Keratinocyte (primary cell): ENCODE measurements around the gene SPOP. TPM values are rescaled to one million over a fixed set of nuclear protein-coding genes. Genes with fewer than 3 reads are reported as not detected.

Experiments used
- DNase-seq: peaks from one replicate; pipeline ENCODE4 v3.0.0-alpha.2; 2011; ENCODE audit warnings: low read depth, missing footprints, low spot score
- FAIRE-seq: peaks from 2 replicates; lab custom pipeline; 2011; peaks lifted over from hg19 to GRCh38; lab: Jason Lieb, UNC
- H2AFZ ChIP-seq: 2 replicates; pipeline ENCODE4 v1.6.0; 2012; ENCODE audit warnings: low read length, control low read depth, inconsistent platforms; ENCODE audit not compliant: control insufficient read depth
- H3K27ac ChIP-seq: 2 replicates; pipeline ENCODE4 v1.5.1; 2011; ENCODE audit warnings: low read length; ENCODE audit not compliant: control insufficient read depth, insufficient read depth
- H3K27me3 ChIP-seq: 3 replicates; pipeline ENCODE4 v1.6.0; 2011; ENCODE audit warnings: low read length; ENCODE audit not compliant: control insufficient read depth, insufficient read depth; ENCODE audit errors: extremely low read depth
- H3K36me3 ChIP-seq, 2 experiments: 2 replicates in 1 of 2; 3 replicates in 1 of 2; pipeline ENCODE4 v1.5.1; 2011; ENCODE audit warnings: low read length in 2 of 2, mild to moderate bottlenecking in 1 of 2; ENCODE audit not compliant: control insufficient read depth in 2 of 2, insufficient read depth in 2 of 2; ENCODE audit errors: extremely low read depth in 1 of 2
- H3K4me1 ChIP-seq: 3 replicates; pipeline ENCODE4 v1.5.1; 2011; ENCODE audit warnings: low read length; ENCODE audit not compliant: control insufficient read depth, insufficient read depth; ENCODE audit errors: extremely low read depth
- H3K4me2 ChIP-seq: 3 replicates; pipeline ENCODE4 v1.6.0; 2011; ENCODE audit warnings: low read depth, low read length; ENCODE audit not compliant: control insufficient read depth, insufficient read depth; ENCODE audit errors: extremely low read depth
- H3K4me3 ChIP-seq, 3 experiments: fragments of 200-600 bp in 1 of 3; sonication (generic) in 1 of 3; 2 replicates in 2 of 3; 3 replicates in 1 of 3; pipeline ENCODE4 v1.5.1; 2011 to 2016; ENCODE audit warnings: low read length in 3 of 3, mild to moderate bottlenecking in 3 of 3, control low read depth in 2 of 3, inconsistent platforms in 1 of 3, low read depth in 1 of 3, mixed read lengths in 1 of 3, mixed run types in 1 of 3, moderate library complexity in 1 of 3; ENCODE audit not compliant: control insufficient read depth in 2 of 3, insufficient read depth in 2 of 3; ENCODE audit errors: extremely low read depth in 1 of 3
- H3K79me2 ChIP-seq: 2 replicates; pipeline ENCODE4 v1.6.0; 2012; ENCODE audit warnings: low read length; ENCODE audit not compliant: control insufficient read depth, insufficient read depth
- H3K9ac ChIP-seq: 3 replicates; pipeline ENCODE4 v1.6.0; 2011; ENCODE audit warnings: low read length; ENCODE audit not compliant: control insufficient read depth, insufficient read depth; ENCODE audit errors: extremely low read depth
- H3K9me1 ChIP-seq: 3 replicates; pipeline ENCODE4 v1.6.0; 2011; ENCODE audit warnings: low read length; ENCODE audit not compliant: control insufficient read depth, insufficient read depth; ENCODE audit errors: extremely low read depth
- H3K9me3 ChIP-seq: 2 replicates; pipeline ENCODE4 v1.5.1; 2012; ENCODE audit warnings: low read depth, low read length; ENCODE audit not compliant: control insufficient read depth
- H4K20me1 ChIP-seq: 3 replicates; pipeline ENCODE4 v1.6.0; 2011; ENCODE audit warnings: low read length; ENCODE audit not compliant: control insufficient read depth, insufficient read depth; ENCODE audit errors: extremely low read depth
- EZH2 ChIP-seq: IDR thresholded peaks from one replicate; pipeline ENCODE4 v1.6.1; 2012; ENCODE audit warnings: inconsistent platforms, mild to moderate bottlenecking, low read length, moderate library complexity
- dilution Hi-C: fragments of 300-500 bp; cut with MboI; formaldehyde crosslinking; loops from one replicate; pipeline ENCODE4 v1.7.0; 2020; ENCODE audit warnings: low sequenced_read_pairs; ENCODE audit not compliant: extremely low pct_ligation_motif_present
- polyA plus RNA-seq, 5 experiments: library from polyadenylated mRNA; depleted of rRNA in 3 of 5; stranded (reverse) in 3 of 5; stranded (forward) in 1 of 5; unstranded in 1 of 5; fragments of >200 nt; gene quantifications; 1 replicate in 1 of 5; 2 replicates in 3 of 5; 3 replicates in 1 of 5; pipeline versions ENCODE4 v1.2.1 to v1.2.3, GENCODE V29; 2011 to 2012; ENCODE audit warnings: missing spikeins in 2 of 5, low read depth in 1 of 5, low replicate concordance in 1 of 5
- TF ChIP-seq, protein P1 (sequence below), 3 experiments: IDR thresholded peaks in 1 of 3; conservative IDR thresholded peaks in 1 of 3; optimal IDR thresholded peaks in 1 of 3; 2 replicates in 2 of 3; 3 replicates in 1 of 3; pipeline versions ENCODE3 to v1.5.1; 2011; ENCODE audit warnings: low read length in 3 of 3, mild to moderate bottlenecking in 3 of 3, moderate library complexity in 2 of 3, control low read depth in 1 of 3, inconsistent platforms in 1 of 3; ENCODE audit not compliant: insufficient read depth in 2 of 3; ENCODE audit errors: extremely low read depth in 1 of 3

Gene SPOP
- polyA plus RNA-seq, 1 donor (not counting 4 experiments of a cell fraction or from before 2014, with no cell fraction given): 27.5 TPM

DNA sequence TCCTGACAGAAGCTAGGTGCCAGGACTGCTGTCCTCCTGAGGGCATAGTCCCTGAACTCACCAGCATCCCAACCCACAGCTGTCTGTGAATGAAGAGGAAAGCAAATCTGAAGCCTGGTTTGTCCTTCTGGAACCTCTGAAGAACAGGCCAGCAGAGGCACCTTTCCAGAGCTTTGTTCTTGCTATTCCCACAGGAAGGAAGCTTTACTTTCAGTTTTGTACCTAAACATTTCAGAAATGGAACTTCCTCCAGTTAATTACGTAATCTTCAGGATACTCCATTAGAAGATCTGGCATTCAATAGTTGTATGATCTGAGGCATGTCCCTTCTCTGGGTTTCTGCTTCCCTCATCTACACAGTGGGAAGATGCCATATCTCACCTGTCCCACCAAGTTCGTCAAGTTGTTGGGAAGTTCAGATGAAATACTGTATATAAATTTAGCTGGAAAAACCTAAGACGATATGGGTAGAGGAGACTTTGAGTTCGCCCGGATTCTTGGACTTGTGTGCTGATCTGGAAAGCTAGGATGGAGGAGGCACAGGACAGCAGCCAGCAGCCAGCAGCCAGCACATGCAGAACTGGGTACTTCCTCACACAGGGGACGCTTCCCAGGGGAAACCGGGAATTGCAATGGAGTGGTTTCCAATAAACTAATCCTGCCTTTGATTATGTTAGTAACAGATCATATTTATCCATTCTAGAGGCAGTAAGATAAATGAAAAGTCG, 79.8 kb downstream of the SPOP start:
- peaks cover 7% of the 10 kb centered on the region for H3K4me1 ChIP-seq
- H3K9me3 ChIP-seq: no peaks in the 10 kb centered on the region
- H4K20me1 ChIP-seq: no peaks in the 10 kb centered on the region
- no peak for TF ChIP-seq EZH2
- TF ChIP-seq, protein P1, sequence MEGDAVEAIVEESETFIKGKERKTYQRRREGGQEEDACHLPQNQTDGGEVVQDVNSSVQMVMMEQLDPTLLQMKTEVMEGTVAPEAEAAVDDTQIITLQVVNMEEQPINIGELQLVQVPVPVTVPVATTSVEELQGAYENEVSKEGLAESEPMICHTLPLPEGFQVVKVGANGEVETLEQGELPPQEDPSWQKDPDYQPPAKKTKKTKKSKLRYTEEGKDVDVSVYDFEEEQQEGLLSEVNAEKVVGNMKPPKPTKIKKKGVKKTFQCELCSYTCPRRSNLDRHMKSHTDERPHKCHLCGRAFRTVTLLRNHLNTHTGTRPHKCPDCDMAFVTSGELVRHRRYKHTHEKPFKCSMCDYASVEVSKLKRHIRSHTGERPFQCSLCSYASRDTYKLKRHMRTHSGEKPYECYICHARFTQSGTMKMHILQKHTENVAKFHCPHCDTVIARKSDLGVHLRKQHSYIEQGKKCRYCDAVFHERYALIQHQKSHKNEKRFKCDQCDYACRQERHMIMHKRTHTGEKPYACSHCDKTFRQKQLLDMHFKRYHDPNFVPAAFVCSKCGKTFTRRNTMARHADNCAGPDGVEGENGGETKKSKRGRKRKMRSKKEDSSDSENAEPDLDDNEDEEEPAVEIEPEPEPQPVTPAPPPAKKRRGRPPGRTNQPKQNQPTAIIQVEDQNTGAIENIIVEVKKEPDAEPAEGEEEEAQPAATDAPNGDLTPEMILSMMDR (optimal IDR thresholded peaks at IDR 0.05 in 1 of 3, IDR thresholded peaks at IDR 0.05 in 1 of 3, conservative IDR thresholded peaks at IDR 0.05 in 1 of 3; ENCODE audit: extremely low read depth in 1 of 3, insufficient read depth in 2 of 3, low read length in 3 of 3): no peak
- no peak overlapping the region for H3K27ac ChIP-seq
- H3K27me3 ChIP-seq: no peaks in the 10 kb centered on the region
- no peak for FAIRE-seq
- dilution Hi-C loops: no loop called here
- H2AFZ ChIP-seq: no peak overlapping the region
- no peaks in the 10 kb centered on the region for H3K9me1 ChIP-seq
- H3K4me3 ChIP-seq: no peak overlapping the region
- H3K4me2 ChIP-seq: no peak overlapping the region
- no peaks in the 10 kb centered on the region for H3K79me2 ChIP-seq
- H3K36me3 ChIP-seq: peaks cover 10 to 15% of the 10 kb centered on the region in 2 experiments
- no peak overlapping the region for H3K9ac ChIP-seq
- no peak for DNase-seq

DNA sequence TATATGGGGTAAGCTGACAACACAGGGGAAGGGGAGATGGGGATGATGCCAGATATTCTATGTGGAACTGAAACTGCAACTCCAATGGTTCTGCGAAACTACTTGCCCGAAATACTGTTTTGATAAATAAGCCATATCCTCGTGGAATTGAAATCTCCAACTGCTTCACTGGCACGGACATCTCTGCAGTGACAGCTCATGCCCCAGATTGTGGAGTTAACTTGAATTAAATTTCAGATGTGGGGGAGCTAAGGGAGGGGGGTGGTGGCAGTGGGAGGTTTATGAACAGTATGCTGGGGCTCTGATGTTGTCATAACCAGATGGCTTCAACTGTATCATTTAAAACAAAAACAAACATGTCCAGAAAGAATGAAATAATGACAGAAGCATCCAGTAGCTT, 80.5 kb downstream of the SPOP start:
- dilution Hi-C loops: no loop called here
- Histone ChIP-seq H3K4me1 (peaks cover 7% of the 10 kb centered on the region), H3K4me2 (no peak overlapping the region), H3K79me2 (no peaks in the 10 kb centered on the region), H3K9ac (no peak overlapping the region), H3K9me1 (no peaks in the 10 kb centered on the region), H3K9me3 (no peaks in the 10 kb centered on the region), H3K27ac (no peak overlapping the region), H3K36me3 (peaks cover 10 to 15% of the 10 kb centered on the region in 2 experiments), H3K27me3 (no peaks in the 10 kb centered on the region), H2AFZ (no peak overlapping the region), H4K20me1 (no peaks in the 10 kb centered on the region), H3K4me3 (no peak overlapping the region)
- FAIRE-seq (no peak), DNase-seq (no peak)
- no peak for TF ChIP-seq EZH2
- TF ChIP-seq, protein P1 (optimal IDR thresholded peaks at IDR 0.05 in 1 of 3, IDR thresholded peaks at IDR 0.05 in 1 of 3, conservative IDR thresholded peaks at IDR 0.05 in 1 of 3; ENCODE audit: extremely low read depth in 1 of 3, insufficient read depth in 2 of 3, low read length in 3 of 3): no peak
